HG02981 (cell line): ENCODE data around the gene CDT1.
"Not testable (repeated sequence)": the region's sequence is repeated elsewhere in the genome, so short reads cannot be mapped to it uniquely, and the experiment has no call there.

Experiments
- ATAC-seq: cut with Tn5 transposase; IDR thresholded peaks from one replicate; pipeline ENCODE4 v1.9.1; 2021; ENCODE audit warnings: mild to moderate bottlenecking, moderate library complexity; ENCODE audit not compliant: unreplicated experiment

The CDT1 gene

GRCh38 chr16:88815901-88816589 is 12.5 kb downstream of the CDT1 start:
- no peak for ATAC-seq

GRCh38 chr16:88816736-88817535 is 13.3 kb downstream of the CDT1 start:
- no peak for ATAC-seq

- ATAC-seq = no peak
These were observed 14.4 kb downstream of the CDT1 start for GRCh38 chr16:88817785-88818574.

- no peak for ATAC-seq
These were observed 14.9 kb downstream of the CDT1 start for GRCh38 chr16:88818575-88818874.

- ATAC-seq = no peak
These were observed 15.5 kb downstream of the CDT1 start for GRCh38 chr16:88819126-88819525.

- no peak for ATAC-seq
These were observed 16.9 kb downstream of the CDT1 start for GRCh38 chr16:88820385-88821025.

GRCh38 chr16:88821168-88821850 is 17.7 kb downstream of the CDT1 start:
- ATAC-seq = no peak

- no peak for ATAC-seq
These were observed 18.9 kb downstream of the CDT1 start for GRCh38 chr16:88822281-88823040.

- not testable (repeated sequence) for ATAC-seq
These were observed 20.1 kb downstream of the CDT1 start for GRCh38 chr16:88823646-88824045.

GRCh38 chr16:88824256-88825077 is 20.9 kb downstream of the CDT1 start:
- ATAC-seq = no peak

GRCh38 chr16:88825146-88825545 is 21.6 kb downstream of the CDT1 start:
- ATAC-seq = no peak

GRCh38 chr16:88826070-88826840 is 22.7 kb downstream of the CDT1 start:
- no peak for ATAC-seq

- no peak for ATAC-seq
These were observed 24.1 kb downstream of the CDT1 start for GRCh38 chr16:88827727-88828126.

- no peak for ATAC-seq
These were observed 25.1 kb downstream of the CDT1 start for GRCh38 chr16:88828711-88829110.

- ATAC-seq = no peak
These were observed 26.7 kb downstream of the CDT1 start for GRCh38 chr16:88830258-88830657.

GRCh38 chr16:88830783-88831182 is 27.2 kb downstream of the CDT1 start:
- ATAC-seq = no peak

GRCh38 chr16:88831838-88832237 is 28.2 kb downstream of the CDT1 start:
- ATAC-seq = no peak

- ATAC-seq = no peak
These were observed 29.5 kb downstream of the CDT1 start for GRCh38 chr16:88833086-88833485.
